ES-I3 (cell line): Measurements from ENCODE around the gene RAB9B.
"Not testable (repeated sequence)": the region's sequence is repeated elsewhere in the genome, so short reads cannot be mapped to it uniquely, and the experiment has no call there.

ENCODE experiments used
- H3K36me3 ChIP-seq: 2 replicates; pipeline ENCODE4 v1.6.1; 2013; ENCODE audit warnings: mild to moderate bottlenecking, low read length, control low read depth, moderate library complexity; ENCODE audit not compliant: insufficient read depth
- H3K4me1 ChIP-seq: 2 replicates; pipeline ENCODE4 v1.6.1; 2013; ENCODE audit warnings: mild to moderate bottlenecking, control low read depth, low read length; ENCODE audit not compliant: insufficient read depth
- H3K9ac ChIP-seq: 2 replicates; pipeline ENCODE4 v1.6.1; 2013; ENCODE audit warnings: low read depth, mild to moderate bottlenecking, low read length, moderate library complexity
- H3K9me3 ChIP-seq: 2 replicates; pipeline ENCODE4 v1.6.1; 2013; ENCODE audit warnings: mild to moderate bottlenecking, low read length, moderate library complexity; ENCODE audit not compliant: control insufficient read depth, insufficient read depth

RAB9B gene

DNA sequence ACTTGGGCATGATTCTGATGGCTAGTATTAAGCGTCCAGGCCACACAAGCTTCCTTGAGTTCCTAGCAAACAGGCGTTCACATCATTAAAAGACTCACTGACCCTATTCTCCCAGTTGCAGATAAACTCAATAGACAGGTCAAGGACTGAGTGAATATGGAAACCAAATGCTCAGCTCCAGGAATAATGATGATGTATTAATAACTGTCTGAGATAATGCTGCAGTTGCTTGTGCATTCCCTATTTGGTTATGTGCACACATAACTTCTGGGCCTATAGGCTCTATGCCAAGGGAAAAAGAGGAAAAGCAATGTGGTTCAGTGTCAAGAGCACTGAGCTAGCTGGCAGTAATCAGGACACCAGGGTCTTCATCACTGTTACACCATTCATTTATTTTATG, 3.5 kb downstream of the RAB9B start:
- Histone ChIP-seq H3K36me3 (no peaks in the 10 kb centered on the region), H3K9me3 (no peaks in the 10 kb centered on the region), H3K9ac (no peak overlapping the region), H3K4me1 (no peaks in the 10 kb centered on the region)

- Histone ChIP-seq H3K36me3 (no peaks in the 10 kb centered on the region), H3K9ac (no peak overlapping the region), H3K4me1 (no peaks in the 10 kb centered on the region), H3K9me3 (no peaks in the 10 kb centered on the region)
These were observed 6.2 kb downstream of the RAB9B start for GRCh38 chrX:103825881-103826280.

DNA sequence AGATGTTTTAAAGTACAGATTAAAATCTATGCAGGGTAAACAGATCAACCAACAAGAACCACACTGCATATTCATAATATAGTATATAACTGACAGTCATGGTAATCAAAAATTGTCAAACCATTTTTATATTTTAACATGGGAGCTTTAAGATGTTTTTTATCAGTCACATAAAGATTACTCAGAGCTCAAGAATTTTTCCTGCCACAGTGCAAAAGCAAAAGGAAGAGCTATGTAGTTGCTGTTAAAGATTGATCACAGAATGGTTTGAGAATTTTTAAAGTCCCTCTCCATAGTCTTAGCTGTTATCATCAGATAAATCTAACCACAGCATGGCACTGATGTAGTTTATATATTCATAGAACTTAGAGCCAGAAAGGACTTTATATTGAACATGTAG, 8.5 kb downstream of the RAB9B start:
- Histone ChIP-seq H3K9ac (no peak overlapping the region), H3K9me3 (no peaks in the 10 kb centered on the region), H3K36me3 (no peaks in the 10 kb centered on the region), H3K4me1 (no peaks in the 10 kb centered on the region)

- not testable (repeated sequence) for H3K9ac ChIP-seq
These were observed 11.3 kb downstream of the RAB9B start for GRCh38 chrX:103820802-103821201.

GRCh38 chrX:103818842-103819619, 13.0 kb downstream of the RAB9B start:
- Histone ChIP-seq H3K9me3 (no peaks in the 10 kb centered on the region), H3K4me1 (no peaks in the 10 kb centered on the region), H3K9ac (no peak overlapping the region), H3K36me3 (no peaks in the 10 kb centered on the region)

More at GRCh38 chrX:103820802-103821201, 11.3 kb downstream of the RAB9B start:
- H3K36me3 ChIP-seq, H3K9me3 ChIP-seq, H3K4me1 ChIP-seq: not testable (repeated sequence)

DNA sequence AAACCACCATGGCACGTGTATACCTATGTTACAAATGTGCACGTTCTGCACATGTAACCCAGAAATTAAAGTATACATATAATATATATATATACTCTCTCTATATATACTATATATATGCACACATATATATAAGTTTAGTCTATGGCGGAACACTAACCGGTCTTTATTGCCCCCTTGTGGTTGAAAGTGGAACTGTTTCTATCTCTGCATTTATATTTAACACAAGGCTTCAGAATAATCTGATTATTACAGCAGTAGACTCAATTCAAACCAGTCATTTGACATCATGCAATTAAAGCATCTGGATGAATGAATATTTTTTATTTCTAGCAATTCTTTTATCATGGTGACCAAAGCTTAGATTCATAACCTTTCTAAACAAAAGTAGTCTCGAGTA, 14.6 kb downstream of the RAB9B start:
- Histone ChIP-seq H3K9ac (no peak overlapping the region), H3K9me3 (no peaks in the 10 kb centered on the region), H3K4me1 (peaks cover 2% of the 10 kb centered on the region; the same call in 1 of the 2 replicates), H3K36me3 (no peaks in the 10 kb centered on the region)

- H3K9me3 ChIP-seq, H3K36me3 ChIP-seq, H3K9ac ChIP-seq, H3K4me1 ChIP-seq: not testable (repeated sequence)
These were observed 15.0 kb downstream of the RAB9B start for GRCh38 chrX:103817101-103817500.

DNA sequence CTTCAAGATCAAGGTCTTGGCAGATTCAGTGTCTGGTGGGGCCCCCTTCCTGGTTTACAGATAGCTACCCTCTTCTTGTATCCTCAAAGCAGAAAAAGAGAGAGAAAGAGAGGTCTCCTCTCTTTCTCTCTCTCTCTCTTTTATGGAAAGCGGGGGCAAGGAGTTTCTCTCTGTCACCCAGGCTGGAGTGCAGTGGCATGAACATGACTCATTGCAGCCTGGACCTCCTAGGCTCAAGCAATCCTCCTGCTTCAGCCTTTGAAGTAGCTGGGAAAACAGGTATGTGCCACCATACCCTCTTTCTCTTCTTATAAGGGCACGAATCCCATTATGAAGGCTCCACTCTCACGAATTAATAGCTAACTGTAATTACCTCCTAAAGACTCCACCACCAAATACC, 20.2 kb downstream of the RAB9B start:
- Histone ChIP-seq H3K9ac (no peak overlapping the region), H3K9me3 (no peaks in the 10 kb centered on the region), H3K36me3 (no peaks in the 10 kb centered on the region), H3K4me1 (peaks cover 20% of the 10 kb centered on the region)

- Histone ChIP-seq H3K4me1 (peaks cover 13% of the 10 kb centered on the region), H3K36me3 (no peaks in the 10 kb centered on the region), H3K9me3 (no peaks in the 10 kb centered on the region), H3K9ac (no peak overlapping the region)
These were observed 25.1 kb downstream of the RAB9B start for GRCh38 chrX:103806862-103807474.

- Histone ChIP-seq H3K9me3 (no peaks in the 10 kb centered on the region), H3K9ac (no peak overlapping the region), H3K36me3 (no peaks in the 10 kb centered on the region), H3K4me1 (peaks cover 12% of the 10 kb centered on the region)
These were observed 26.2 kb downstream of the RAB9B start for GRCh38 chrX:103805860-103806259.

DNA sequence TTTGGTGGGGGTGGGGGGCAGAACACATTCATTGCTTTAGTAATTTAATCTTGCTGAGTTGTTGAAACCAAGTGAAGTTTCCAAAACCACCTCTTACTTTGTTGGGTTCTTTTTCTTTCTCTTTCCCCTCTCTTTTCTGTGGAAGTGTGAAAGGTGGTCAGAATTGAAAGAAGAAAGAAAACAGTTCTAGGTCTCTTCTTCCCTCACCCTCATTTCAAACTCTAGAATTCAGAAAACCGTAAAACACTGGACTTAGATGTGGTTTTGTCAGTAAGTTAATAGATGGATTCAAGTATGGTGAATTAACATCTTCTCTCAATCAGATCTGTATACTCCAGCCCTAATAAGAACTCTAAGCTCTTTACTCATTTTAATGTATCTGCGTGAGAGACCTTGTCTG, 31.7 kb downstream of the RAB9B start:
- no peaks in the 10 kb centered on the region for H3K36me3 ChIP-seq
- no peaks in the 10 kb centered on the region for H3K9me3 ChIP-seq
- no peak overlapping the region for H3K9ac ChIP-seq
- H3K4me1 ChIP-seq = no peaks in the 10 kb centered on the region

DNA sequence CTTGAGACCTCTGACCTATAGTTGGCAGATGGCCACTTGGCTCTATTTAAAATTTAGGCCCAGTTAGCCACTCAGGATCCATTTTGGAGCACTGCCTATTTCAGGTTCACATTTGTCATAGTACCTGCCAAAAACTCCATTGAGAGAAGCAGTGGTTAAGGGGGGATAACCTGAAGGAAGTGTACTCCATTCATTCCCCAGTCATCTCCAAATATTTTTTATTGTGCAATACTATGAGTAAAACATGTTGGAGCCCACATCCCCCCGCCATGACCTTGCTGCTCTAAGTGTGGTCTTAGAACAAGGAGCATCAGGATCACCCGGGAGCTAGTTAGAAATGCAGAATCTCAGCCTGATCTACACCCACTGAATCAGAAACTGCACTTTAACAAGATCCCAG, 34.4 kb downstream of the RAB9B start:
- no peaks in the 10 kb centered on the region for H3K4me1 ChIP-seq
- H3K9me3 ChIP-seq = no peaks in the 10 kb centered on the region
- H3K9ac ChIP-seq = no peak overlapping the region
- H3K36me3 ChIP-seq = no peaks in the 10 kb centered on the region

DNA sequence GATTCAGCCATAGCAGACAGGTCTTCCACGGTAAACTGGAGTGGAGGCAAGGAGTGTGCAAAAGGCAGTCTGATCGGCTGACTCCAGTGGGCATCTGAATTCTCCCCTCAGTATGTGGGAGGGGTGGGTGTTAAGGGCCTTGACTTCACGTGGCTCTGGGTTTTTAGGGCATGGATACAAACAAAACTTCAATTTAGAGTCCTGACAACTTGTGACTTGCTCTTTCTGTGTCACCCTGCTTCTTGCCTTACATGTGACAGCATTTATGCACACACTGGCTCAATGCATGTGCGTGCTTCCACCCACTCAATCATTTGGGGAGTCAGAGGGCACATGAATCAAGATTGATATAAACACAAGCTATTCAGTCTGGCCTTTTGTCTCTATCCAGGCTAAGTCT, 37.9 kb downstream of the RAB9B start:
- no peaks in the 10 kb centered on the region for H3K9me3 ChIP-seq
- no peaks in the 10 kb centered on the region for H3K4me1 ChIP-seq
- H3K36me3 ChIP-seq = peaks cover 9% of the 10 kb centered on the region
- H3K9ac ChIP-seq = no peak overlapping the region

DNA sequence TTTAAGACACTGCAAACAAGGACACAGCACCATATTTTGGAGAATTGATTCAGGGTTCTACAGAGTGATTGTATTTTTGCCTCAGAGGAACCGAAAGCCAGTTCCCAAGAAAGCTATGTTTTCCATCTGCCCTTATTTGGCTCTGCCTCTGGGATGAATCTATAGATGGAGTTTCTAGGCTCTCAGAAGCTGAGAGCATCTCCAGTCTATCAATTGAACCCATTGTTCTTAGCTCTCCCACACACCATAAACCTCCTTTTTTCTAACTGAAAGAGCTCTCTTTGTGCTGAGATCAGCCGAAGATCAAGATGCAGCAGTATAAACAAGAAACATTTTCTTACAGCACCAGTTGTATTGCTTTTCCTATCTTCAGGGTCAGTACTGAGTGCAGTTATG, 38.5 kb downstream of the RAB9B start:
- Histone ChIP-seq H3K36me3 (peaks cover 9% of the 10 kb centered on the region), H3K4me1 (no peaks in the 10 kb centered on the region), H3K9ac (no peak overlapping the region)

DNA sequence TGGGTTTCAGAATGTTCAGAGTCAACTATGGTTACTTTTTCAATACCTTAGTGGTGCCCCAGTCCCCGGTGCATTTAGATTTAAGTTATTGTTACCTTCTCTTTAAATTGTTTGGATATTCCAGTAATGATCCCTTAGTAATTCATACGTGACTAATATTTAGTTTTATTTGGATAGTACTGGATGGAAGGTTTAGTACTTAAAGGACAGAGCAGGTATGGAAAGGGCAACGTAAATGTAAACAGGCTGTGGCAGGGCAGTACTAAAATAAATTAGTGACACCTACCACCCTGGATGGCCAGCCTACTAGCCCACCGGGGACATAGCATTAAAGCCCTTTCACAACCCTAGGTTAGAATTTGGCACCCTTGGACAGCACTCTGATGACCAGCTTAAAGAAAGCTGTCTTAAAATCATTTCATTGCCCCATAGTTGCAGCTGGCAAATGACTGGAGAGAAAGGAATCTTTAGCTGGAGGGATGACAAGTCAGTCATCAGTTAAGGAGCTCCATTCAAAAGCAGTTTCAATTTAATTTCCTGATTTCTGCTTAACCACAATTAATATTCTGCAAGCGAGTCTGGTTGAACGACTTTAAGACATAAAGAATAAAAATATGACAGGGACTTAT, 39.0 kb downstream of the RAB9B start:
- Histone ChIP-seq H3K9me3 (no peaks in the 10 kb centered on the region), H3K36me3 (peaks cover 9% of the 10 kb centered on the region), H3K9ac (no peak overlapping the region), H3K4me1 (no peaks in the 10 kb centered on the region)

More for the DNA sequence above, 38.5 kb downstream of the RAB9B start:
- H3K9me3 ChIP-seq = no peaks in the 10 kb centered on the region
